GM19025 (cell line): ENCODE data around the gene GRIPAP1.
"Not testable (repeated sequence)": the region's sequence is repeated elsewhere in the genome, so short reads cannot be mapped to it uniquely, and the experiment has no call there.

Experiments
- ATAC-seq: cut with Tn5 transposase; IDR thresholded peaks from one replicate; pipeline ENCODE4 v1.9.1; 2021; ENCODE audit warnings: mild to moderate bottlenecking, low read depth, moderate library complexity; ENCODE audit not compliant: unreplicated experiment

GRIPAP1 gene

DNA sequence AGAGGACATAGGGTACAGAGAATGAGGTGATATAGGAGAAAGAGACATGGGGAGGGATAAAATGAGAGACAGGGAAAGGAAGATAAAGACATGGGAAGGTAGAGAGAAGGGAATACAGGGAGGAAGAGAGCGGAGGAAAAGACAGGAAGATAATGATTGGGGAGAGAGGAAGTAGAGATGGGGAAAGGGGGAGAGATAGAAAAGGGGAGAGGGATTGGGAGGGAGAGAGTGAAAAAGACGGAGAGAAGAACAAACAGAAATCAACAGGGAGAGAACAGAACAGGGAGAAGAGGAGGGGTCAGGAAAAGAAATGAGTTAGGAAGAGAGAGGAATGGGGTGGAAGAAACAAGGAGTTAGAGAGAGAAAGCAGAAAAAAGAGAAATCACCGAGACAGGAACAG is 4.6 kb downstream of the GRIPAP1 start:
- no peak for ATAC-seq

DNA sequence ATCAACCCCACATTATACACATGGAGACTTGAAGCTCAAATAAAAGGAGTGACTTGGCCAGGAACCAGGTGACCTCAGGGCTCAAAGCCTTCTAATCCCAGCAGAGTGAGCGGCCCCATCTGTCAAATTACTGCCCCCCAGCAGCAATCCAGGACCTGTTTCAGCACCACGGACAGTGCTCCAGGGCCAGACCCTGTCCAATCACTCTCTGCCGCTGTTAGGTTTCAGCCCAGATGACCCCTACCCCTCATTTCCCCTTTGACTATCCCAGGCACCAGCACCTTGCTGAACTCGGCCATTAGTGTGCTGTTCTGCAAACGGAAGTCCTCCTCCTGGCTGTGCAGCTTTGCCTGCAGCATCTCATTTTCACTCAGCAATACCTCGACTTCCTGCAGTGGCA is 5.1 kb downstream of the GRIPAP1 start:
- ATAC-seq: no peak

DNA sequence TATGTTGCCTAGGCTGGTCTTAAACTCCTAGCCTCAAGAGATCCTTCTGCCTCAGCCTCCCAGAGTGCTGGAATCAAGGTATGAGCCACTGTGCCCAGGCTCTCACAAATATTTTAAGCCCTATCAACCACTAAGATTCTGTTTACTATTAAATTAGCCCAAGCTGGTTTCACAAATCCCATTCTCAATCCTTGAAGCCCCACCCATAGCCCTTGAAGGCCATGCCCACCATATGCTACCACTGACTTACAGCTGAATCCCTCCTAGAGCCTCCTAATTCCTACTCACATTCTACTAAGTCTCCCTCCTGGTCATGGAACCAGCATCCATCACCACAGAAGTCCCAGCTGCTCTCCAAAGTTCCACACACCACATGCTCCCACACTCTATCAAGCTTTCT is 9.7 kb downstream of the GRIPAP1 start:
- ATAC-seq: no peak

DNA sequence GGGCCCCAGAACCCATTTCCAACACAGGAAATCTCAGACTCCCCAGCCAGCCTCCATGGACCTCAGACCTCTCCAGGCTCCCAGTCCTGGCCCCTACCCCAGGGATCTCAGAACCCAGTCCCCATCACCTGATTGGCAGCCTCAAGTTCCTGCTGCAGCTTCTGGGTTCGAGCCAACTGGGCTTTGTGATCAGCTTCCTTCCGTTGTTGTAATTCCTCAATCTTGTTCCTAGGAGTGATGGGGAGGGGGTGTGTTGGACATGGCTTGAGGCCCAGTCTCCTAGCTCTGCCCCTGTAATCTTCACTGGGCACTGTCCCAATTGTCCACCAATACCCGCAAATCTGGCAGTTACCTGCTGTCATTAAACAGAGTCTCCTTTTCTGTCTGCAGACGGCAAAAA is 12.6 kb downstream of the GRIPAP1 start:
- no peak for ATAC-seq

DNA sequence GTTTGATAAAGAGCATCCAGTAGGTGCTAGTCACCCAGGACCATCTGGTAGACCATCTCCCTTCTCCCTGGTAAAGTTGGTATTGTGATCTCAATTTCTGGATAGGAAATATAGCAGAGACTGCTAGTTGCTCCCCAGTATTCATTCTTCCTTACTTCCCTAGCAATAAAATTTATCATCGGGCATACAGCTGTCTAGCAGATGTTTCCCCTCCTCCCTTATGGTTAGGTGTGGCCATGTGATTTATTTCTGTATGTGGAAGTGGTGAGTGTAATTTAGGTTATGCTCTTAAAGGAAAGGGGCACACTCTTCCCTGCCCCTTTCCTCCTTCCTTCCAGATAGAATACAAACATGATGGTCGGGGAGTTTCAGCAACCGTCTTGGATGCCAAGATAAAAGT is 18.2 kb downstream of the GRIPAP1 start:
- no peak for ATAC-seq

DNA sequence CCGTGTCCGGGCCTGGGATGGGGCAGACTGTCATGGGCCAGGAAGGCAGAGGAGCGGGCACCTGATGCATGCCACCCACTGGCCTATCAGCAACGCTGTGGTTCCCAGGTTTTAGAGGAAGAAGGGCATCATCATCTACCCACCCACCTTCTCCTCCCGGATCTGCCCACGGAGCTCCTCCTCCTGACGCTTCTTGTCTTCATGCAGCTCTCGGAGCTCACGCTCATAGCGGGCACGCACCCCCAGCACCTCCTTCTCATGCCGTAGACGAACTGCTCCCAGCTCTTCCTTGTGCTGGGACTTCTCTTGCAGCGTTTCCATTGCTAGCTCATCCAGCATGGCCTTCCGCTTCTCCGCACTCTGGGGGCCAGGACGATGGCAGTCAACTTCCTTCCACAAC is 19.0 kb downstream of the GRIPAP1 start:
- ATAC-seq: no peak

DNA sequence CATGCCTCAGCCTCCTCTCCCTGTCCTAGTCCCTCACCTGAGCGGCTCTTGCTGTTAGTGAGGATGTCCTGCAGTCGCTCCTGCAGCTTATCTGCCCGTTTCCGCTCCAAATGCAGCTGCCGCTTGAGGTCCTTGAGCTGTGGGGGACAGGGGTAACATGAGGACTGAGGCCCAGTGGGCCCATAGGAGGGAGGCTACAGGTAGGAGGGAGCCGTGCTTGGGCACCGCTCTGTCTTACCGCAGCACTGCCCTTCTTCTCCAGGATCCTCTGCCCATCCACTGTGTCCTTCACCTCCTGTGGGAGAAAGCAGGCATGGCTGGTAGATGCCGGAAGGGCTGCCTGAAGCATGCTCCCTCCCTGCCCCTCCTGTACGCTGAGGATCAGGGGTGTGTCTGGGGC is 20.9 kb downstream of the GRIPAP1 start:
- no peak for ATAC-seq

DNA sequence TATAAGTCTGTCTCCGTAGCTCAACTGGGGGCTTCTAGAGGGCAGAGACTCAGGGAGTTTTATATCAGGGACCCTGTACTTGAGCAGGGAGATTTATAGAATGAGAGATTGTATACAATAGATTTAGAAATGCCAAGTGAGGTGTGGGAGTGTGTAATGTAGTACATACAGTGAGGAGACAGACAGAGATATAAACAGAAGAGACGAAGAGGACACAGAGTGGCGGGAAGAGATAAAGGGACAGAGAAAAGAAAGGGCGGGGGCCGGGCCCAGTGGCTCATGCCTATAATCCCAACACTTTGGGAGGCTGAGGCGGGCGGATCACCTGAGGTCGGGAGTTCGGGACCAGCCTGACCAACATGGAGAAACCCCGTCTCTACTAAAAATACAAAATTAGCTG is 21.7 kb downstream of the GRIPAP1 start:
- not testable (repeated sequence) for ATAC-seq

DNA sequence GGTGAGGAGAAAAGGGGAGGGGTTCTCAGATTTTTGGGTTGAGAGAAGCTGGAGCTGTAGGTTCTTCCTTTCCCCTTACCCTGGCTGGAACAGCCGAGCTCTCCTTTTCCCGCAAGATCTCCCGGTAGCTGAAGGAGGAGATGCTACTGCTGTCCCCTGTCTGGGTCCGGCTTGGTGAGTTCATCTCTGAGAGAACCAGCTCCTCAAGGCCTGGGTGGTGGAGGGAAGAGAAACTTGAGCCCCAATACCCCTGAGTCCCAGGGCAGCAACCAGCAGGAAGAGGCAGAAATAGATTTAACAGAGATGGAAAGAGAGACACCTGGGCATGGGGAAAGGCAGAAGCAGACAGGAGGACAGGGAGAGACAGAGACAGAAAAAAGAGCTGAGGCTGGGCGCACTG is 23.8 kb downstream of the GRIPAP1 start:
- no peak for ATAC-seq

DNA sequence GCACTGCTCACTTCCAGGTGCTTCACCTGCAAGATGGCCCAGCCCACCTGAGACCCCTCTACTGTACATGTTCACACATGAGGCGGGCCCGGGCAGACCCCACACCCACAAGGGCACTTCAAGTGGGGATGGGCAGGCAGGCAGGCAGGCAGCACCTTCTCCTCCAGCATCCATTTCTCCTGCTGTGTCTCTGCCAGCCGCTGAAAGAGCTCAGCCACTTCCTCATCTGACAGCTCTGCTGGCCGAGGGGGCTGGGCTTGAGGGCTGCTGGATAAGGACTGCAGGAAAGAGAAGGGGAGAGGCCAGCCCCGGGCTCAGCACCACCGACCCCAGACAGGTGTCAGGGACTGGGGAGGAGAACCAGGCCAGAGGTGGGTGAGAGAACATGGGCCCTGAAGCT is 26.0 kb downstream of the GRIPAP1 start:
- ATAC-seq: no peak

DNA sequence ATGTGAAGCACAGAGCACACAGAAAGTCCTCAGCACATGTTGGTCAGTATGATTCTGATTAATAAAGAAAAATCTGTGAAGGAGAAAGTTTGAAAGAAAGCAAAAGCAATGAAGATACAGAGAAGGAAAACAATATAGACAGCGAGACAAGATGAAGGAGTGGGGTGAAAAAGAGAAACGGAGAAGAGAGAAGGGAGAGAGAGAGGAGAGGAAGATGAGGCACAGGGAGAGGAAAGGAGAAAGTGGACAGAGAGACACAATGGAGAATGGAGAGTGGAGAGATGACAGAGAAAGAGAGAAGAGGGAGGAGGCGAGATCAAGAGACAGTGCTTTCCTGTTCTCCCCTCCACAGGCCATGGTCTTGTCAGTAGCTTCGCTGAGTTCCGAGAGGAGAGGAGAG is 26.5 kb downstream of the GRIPAP1 start:
- ATAC-seq: no peak

DNA sequence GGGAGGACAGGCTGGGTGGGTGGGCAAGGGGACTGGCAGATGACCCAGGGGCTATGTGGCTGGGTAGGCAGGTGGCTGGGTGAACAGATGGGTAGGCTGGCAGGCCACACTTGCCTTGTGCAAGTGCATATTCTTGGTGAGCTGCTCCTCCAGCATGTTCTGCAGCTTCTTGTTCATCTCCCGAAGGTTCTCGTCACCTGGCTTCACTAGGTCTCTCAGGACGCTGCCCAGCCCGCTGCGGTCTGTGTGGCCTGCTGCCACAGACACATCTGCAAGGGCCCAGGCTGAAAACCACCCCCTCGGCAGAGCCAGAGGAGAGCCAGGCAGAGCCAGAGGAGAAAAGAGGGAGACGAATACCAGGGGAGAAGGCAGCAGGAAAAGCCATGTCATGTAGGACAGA is 27.0 kb downstream of the GRIPAP1 start:
- ATAC-seq: no peak

DNA sequence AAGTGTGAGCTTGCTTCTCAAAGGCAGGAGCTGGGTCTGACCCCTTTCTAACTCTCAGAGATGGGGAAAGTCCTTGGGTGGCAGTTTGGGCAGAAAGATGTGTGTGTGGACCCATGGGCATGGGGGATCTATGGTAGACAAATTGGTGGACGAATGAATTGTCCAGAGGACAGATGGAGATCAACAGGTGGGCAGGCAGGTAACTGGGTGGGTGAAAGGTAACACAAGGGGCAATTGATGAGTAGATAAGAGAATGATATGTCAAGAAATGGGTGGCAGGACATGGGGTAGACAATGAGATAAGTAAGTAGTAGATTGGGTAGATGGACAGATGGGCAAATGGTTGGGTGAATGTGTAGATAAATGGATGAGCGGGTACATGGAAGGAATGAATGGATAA is 27.5 kb downstream of the GRIPAP1 start:
- ATAC-seq: no peak

DNA sequence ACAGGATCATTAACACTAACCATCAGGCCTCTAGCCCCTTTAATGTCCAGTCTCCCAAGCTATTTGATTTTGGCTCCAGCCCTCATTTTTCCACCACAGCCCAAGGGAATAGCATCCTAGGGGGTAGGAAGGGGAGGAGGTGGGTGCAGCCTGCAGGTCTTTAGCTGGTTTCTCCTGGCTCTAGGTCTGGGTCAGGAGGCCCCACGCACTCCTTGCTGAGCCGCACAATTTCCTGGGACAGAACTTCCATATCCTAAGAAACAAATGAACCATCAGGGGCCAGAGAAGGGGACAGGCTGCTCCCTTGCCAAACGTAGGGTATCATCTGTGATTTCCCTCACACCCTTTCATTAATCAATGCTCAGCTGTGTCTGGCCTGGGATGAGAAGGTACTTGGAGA is 28.0 kb downstream of the GRIPAP1 start:
- no peak for ATAC-seq

DNA sequence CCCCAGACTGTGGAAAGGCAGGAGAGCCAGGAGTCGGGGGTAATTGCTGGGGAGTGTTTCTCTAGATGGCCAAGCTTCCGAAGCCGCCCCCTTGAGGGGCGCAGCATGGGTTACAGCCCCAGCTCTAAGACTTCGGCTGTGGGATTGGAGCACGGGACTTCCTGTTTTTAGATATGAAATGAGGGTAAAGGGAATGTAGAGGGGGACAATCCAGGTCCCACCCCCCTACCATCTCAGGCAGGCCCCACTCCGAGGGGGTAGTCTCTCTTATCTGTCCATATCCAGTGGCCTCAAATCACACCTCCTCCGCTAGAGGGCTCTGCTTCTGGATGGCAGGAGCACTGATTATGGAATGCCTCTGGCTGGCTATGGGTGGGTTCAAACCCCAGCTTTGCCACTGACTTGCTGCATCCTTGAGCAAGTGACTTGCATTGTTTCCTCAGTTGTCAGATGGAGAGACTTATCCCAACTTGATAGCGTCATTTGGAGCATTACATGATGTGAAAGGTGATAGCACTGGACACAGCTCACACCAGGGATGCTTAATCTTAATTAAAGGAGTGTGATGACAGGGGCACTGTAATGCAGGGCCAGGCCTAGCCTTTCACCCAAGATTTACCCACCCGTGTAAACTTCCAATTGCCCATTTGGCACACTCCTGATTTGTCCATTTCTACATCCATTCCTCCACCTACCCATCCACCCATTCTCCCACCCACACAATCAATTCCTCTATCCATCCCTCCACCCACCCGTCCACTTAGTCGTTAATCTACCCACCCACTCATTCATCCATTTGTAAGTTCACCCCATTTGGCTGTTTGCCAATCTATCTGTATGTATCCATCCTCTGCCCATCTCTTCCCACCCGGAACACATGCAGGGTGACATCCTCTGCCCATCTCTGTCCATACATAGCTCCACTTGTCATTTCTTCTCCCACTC is 29.6 kb downstream of the GRIPAP1 start:
- no peak for ATAC-seq

DNA sequence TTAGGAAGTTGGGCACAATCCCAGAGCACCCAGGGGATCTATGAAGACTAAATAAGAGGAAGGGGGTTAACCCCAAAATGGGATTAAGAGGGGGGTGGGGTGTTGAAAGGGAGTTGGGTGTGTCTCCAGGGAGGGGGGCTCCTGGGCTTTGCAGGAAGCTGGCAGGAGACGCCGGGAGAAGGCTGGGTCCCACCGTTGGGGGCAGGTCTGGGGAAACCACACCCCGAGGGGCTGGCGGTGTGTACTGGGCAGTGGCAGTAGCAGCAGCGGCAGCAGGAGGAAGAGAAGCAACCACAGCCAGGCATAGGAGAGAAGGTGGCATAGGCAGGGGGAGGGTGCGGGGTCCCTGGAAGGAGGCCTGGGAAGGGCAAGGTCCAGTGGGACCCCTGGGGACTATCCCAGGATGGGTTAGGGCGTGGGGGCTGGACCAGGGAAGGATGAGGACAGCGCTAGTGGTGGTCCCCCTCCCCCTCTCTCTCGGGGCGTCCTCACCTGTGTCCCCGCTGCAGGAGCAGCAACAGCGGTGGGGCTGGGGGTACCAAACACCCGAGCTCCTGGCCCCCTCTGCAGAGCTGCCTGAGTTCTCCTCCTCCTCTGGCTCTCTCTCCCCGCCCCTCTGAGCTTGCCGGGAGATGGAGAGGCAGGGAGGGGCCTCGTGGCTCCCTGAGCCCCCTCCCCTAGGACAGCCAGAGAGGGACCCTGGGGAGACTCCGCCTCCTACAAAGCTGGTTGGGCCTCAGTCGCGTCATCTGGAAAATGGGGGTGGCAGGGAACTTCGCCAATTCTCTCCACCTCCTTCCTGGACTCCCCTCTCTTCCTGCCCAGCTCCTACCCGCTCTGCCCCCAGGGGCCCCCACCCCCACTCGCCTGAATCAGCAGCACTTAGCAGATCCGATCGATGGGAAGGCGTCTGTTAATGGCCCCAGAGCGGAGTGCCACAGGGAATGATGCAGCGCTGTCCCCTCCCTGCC is 30.5 kb downstream of the GRIPAP1 start, which contains the start of gene KCND1:
TSS of gene KCND1 (minus strand) at position 596 of the 971 bp plus-strand sequence. CDS start 1,573 bp downstream, outside the sequence.
- no peak for ATAC-seq

DNA sequence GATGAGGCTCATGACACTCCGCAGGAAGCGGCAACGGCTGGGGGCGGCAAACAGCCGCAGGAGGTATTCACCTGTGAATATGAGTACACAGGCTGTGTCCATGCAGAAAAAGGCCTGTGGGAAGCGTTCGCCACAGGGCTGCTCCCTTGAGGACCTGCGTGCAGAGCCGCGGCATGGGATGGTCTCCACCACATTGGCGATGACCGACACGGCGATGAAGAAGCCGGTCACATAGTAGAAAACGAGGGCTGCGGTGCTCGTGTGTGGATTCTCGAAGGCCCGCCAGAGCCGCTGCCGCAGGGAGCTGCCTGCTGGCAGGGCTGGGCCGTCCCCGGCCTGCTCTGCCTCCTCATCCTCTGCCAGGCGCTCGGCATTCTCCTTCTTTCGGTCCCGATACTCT is 32.6 kb downstream of the GRIPAP1 start:
- no peak for ATAC-seq

DNA sequence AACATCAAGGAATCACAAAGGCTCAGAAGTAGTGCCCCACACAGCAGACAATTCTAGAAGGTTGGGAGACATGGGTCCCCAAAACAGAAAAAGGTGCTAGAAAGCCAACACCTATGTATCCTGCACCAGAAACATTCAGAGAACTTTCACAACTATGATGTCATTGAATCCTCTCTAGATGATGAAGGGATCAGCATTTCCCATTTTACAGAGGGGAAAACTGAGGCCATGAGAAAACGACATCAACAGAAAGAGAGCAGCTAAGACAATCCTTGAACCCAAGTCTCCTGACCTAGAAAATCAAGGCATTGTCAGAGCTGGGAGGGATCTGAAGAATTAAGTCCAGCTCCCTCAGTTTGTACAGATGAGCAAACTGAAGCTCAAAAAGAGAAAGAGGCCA is 33.7 kb downstream of the GRIPAP1 start:
- ATAC-seq: no peak

DNA sequence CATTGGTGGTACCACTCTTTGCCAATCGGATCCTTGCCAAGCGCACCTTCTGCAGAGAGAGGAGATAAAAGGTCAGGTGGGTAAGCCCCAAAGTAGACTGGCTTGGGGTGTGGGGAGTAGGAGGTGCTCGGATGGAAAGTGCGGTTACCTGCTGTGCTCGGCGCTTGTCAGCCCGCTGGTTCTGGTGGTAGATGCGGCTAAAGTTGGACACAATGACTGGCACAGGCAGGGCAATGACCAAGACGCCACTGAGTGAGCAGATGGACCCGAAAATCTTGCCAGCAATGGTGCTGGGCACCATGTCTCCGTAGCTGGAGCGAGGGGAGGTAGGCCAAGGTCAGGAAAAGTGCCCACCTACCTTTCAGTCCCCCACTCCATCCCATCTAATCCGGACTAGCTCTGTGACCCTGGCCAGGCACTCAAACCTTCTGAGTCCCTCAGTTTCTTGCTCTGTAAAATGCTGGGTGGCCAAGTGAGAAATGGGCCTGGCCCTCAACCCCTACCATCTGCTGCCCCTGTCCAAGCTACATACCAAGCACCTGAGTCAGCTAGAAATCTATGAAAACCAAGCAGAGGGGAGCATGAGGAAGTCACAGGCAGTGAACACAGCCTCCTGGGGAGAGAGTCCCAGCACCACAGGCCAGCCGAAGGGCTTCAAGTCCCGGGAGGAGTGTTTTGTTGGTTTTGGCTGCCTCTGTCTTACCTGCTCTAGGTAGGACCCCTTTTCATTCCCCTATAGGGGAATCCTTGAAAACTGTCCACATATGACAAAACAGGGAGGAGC is 35.1 kb downstream of the GRIPAP1 start:
- ATAC-seq: no peak

DNA sequence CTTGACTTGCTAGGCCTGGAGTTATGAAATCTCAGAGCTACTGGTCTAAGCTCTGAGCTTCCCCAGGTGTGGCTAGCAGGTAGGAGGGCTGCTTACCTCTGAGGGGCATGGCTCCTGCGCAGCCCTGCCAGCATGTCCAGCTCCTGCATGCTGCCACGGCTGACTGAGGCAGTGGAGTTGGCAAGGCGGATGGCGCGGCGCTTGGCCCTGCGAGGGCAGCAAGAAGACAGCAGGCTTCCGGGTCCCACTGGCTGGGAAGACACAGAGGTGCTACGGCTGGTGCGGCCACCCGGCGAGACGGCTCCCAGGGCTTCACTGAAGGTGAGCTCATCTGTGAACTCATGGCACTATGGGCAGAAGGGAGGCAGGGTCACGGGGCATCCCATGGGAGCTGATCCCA is 36.1 kb downstream of the GRIPAP1 start:
- ATAC-seq: no peak
